CD4-positive, alpha-beta memory T cell (primary cell): ENCODE data around the gene EYS. TPM values are rescaled to one million over a fixed set of nuclear protein-coding genes. Genes with fewer than 3 reads are reported as not detected.

Experiments used
- CTCF ChIA-PET: fragments of 350-600 bp; sonication (Branson Sonifier 250); formaldehyde crosslinking; loops from one replicate; lab custom pipeline; 2021; ENCODE audit warnings: inconsistent platforms; ENCODE audit not compliant: partially characterized antibody; lab: Charles Lee
- POLR2A ChIA-PET: fragments of 350-600 bp; sonication (Branson Sonifier 250); formaldehyde crosslinking; loops from one replicate; lab custom pipeline; 2021; ENCODE audit not compliant: partially characterized antibody; lab: Charles Lee
- DNase-seq, 5 donors: peaks; one replicate each; pipeline versions ENCODE4 v3.0.0 to v3.0.0-alpha.2; 2020 to 2022; ENCODE audit warnings: mixed read lengths in 1 of 5
- H3K27ac ChIP-seq: one replicate; pipeline ENCODE4 v1.7.0; 2013; ENCODE audit warnings: low read depth, low read length
- H3K27me3 ChIP-seq: 2 replicates; pipeline ENCODE4 v1.7.0; 2013; ENCODE audit warnings: mild to moderate bottlenecking, low read length, moderate library complexity; ENCODE audit not compliant: insufficient read depth
- H3K36me3 ChIP-seq: 2 replicates; pipeline ENCODE4 v1.7.0; 2013; ENCODE audit warnings: mild to moderate bottlenecking, low read length, moderate library complexity; ENCODE audit not compliant: insufficient read depth
- H3K4me1 ChIP-seq: 2 replicates; pipeline ENCODE4 v1.7.0; 2013; ENCODE audit warnings: mild to moderate bottlenecking, low read length, moderate library complexity; ENCODE audit not compliant: insufficient read depth
- H3K4me3 ChIP-seq, 2 donors: one replicate each; pipeline ENCODE4 v1.7.0; 2013; ENCODE audit warnings: low read length in 2 of 2, mild to moderate bottlenecking in 1 of 2
- H3K9me3 ChIP-seq, 2 donors: one replicate each; pipeline ENCODE4 v1.7.0; 2013; ENCODE audit warnings: low read length in 2 of 2, control low read depth in 1 of 2; ENCODE audit not compliant: control insufficient read depth in 1 of 2
- H3K27ac Mint-ChIP-seq, 7 donors: one replicate each; pipeline ENCODE4 v1.8.0; 2020 to 2021; ENCODE audit warnings: mixed read lengths in 7 of 7, mild to moderate bottlenecking in 6 of 7, inconsistent platforms in 3 of 7, moderate library complexity in 3 of 7
- H3K27me3 Mint-ChIP-seq, 2 donors: one replicate each; pipeline ENCODE4 v1.8.0; 2020 to 2021; ENCODE audit warnings: mixed read lengths in 2 of 2
- H3K36me3 Mint-ChIP-seq, 2 donors: one replicate each; pipeline ENCODE4 v1.8.0; 2020 to 2021; ENCODE audit warnings: mixed read lengths in 2 of 2, inconsistent platforms in 1 of 2, mild to moderate bottlenecking in 1 of 2
- H3K4me1 Mint-ChIP-seq, 4 donors: one replicate each; pipeline ENCODE4 v1.8.0; 2020 to 2021; ENCODE audit warnings: mixed read lengths in 4 of 4, mild to moderate bottlenecking in 1 of 4
- H3K4me3 Mint-ChIP-seq, 8 donors: one replicate each; pipeline ENCODE4 v1.8.0; 2020 to 2021; ENCODE audit warnings: mixed read lengths in 8 of 8, mild to moderate bottlenecking in 7 of 8, moderate library complexity in 6 of 8, inconsistent platforms in 3 of 8
- H3K9me3 Mint-ChIP-seq, 8 donors: one replicate each; pipeline ENCODE4 v1.8.0; 2020 to 2021; ENCODE audit warnings: mixed read lengths in 8 of 8, mild to moderate bottlenecking in 5 of 8, inconsistent platforms in 3 of 8, moderate library complexity in 1 of 8
- intact Hi-C: fragments of 100-400 bp; cut with micrococcal nuclease; formaldehyde crosslinking; loops from one replicate; pipeline ENCODE4 v1.15.1; 2023
- polyA plus RNA-seq, 2 donors: library from polyadenylated mRNA; unstranded; fragments of 300-500 nt; fragmentation: Illumina TruSeq; gene quantifications; one replicate each; pipeline ENCODE4 v1.2.3, GENCODE V29; 2021
- total RNA-seq, 2 experiments: library from RNA; stranded (reverse); gene quantifications; one replicate each; pipeline ENCODE4 v1.2.3, GENCODE V29; 2021

The EYS gene
- total and polyA plus RNA-seq, 4 experiments from 2014 or later = 0.17 to 0.20 TPM; not detected in 2

- H3K36me3 Mint-ChIP-seq = peaks cover 0 to 7% of the 10 kb centered on the region in 2 donors
- POLR2A ChIA-PET = no interaction called here
Measured at GRCh38 chr6:63721181-63721580, 1985.8 kb downstream of the EYS start.

GRCh38 chr6:63716169-63716568 lies 1990.9 kb downstream of the EYS start:
- Mint-ChIP-seq H3K4me1 (peaks cover 0 to 4% (median 2%) of the 10 kb centered on the region in 4 donors), H3K4me3 (no peak overlapping the region), H3K36me3 (peaks cover 24 to 29% of the 10 kb centered on the region in 2 donors), H3K27ac (peak overlapping the region in 1 of 7 donors; percentile 7), H3K27me3 (no peaks in the 10 kb centered on the region), H3K9me3 (peaks cover 0 to 2% (median 0%) of the 10 kb centered on the region in 8 donors)
- peaks cover 13% of the 10 kb centered on the region for H3K36me3 ChIP-seq
- ChIA-PET CTCF (no interaction called here), POLR2A (no interaction called here)
- no peaks in the 10 kb centered on the region for H3K9me3 ChIP-seq
- DNase-seq = no peak
- no peaks in the 10 kb centered on the region for H3K27me3 ChIP-seq
- intact Hi-C loops = no loop called here
- no peak overlapping the region for H3K27ac ChIP-seq
- no peaks in the 10 kb centered on the region for H3K4me1 ChIP-seq
- H3K4me3 ChIP-seq = no peak overlapping the region

More at GRCh38 chr6:63721181-63721580, 1985.8 kb downstream of the EYS start:
- Histone ChIP-seq H3K27me3 (no peaks in the 10 kb centered on the region), H3K36me3 (no peaks in the 10 kb centered on the region), H3K4me1 (no peaks in the 10 kb centered on the region), H3K9me3 (no peaks in the 10 kb centered on the region), H3K27ac (no peak overlapping the region), H3K4me3 (no peak overlapping the region)
- H3K4me3 Mint-ChIP-seq = no peak overlapping the region
- no peak overlapping the region for H3K27ac Mint-ChIP-seq
- no peaks in the 10 kb centered on the region for H3K27me3 Mint-ChIP-seq
- intact Hi-C loops = no loop called here
- peaks cover 0 to 3% (median 0%) of the 10 kb centered on the region in 4 donors for H3K4me1 Mint-ChIP-seq
- peaks cover 0 to 4% (median 0%) of the 10 kb centered on the region in 8 donors for H3K9me3 Mint-ChIP-seq
- CTCF ChIA-PET = no interaction called here
- no peak for DNase-seq

GRCh38 chr6:63714091-63714490 lies 1992.9 kb downstream of the EYS start:
- ChIA-PET CTCF (interaction anchor here (1.4 kb wide), 1 partner anchor 116 kb away, joined by 5 read pairs; no protein-coding TSS in a partner anchor), POLR2A (no interaction called here)
- no peak overlapping the region for H3K27ac ChIP-seq
- no peak overlapping the region for H3K4me3 Mint-ChIP-seq
- no peaks in the 10 kb centered on the region for H3K4me1 ChIP-seq
- peaks cover 32% of the 10 kb centered on the region for H3K36me3 ChIP-seq
- peaks cover 0 to 2% (median 0%) of the 10 kb centered on the region in 8 donors for H3K9me3 Mint-ChIP-seq
- H3K27me3 ChIP-seq = no peaks in the 10 kb centered on the region
- peaks cover 40 to 47% of the 10 kb centered on the region in 2 donors for H3K36me3 Mint-ChIP-seq
- H3K4me3 ChIP-seq = no peak overlapping the region
- peaks cover 0 to 3% (median 2%) of the 10 kb centered on the region in 4 donors for H3K4me1 Mint-ChIP-seq
- H3K27ac Mint-ChIP-seq = no peak overlapping the region
- no peaks in the 10 kb centered on the region for H3K9me3 ChIP-seq
- no peak for DNase-seq
- intact Hi-C loops = loop anchor here (5.0 kb wide), 1 partner anchor 117 kb away; no protein-coding TSS in a partner anchor
- no peaks in the 10 kb centered on the region for H3K27me3 Mint-ChIP-seq

- Histone ChIP-seq H3K27me3 (no peaks in the 10 kb centered on the region), H3K36me3 (peaks cover 36% of the 10 kb centered on the region), H3K9me3 (no peaks in the 10 kb centered on the region), H3K4me1 (no peaks in the 10 kb centered on the region), H3K4me3 (no peak overlapping the region), H3K27ac (no peak overlapping the region)
- CTCF ChIA-PET = no interaction called here
- POLR2A ChIA-PET = no interaction called here
- DNase-seq = no peak
- Mint-ChIP-seq H3K9me3 (peaks cover 0 to 2% (median 0%) of the 10 kb centered on the region in 8 donors), H3K27me3 (no peaks in the 10 kb centered on the region), H3K36me3 (peaks cover 44 to 51% of the 10 kb centered on the region in 2 donors), H3K4me3 (peak overlapping the region in 2 of 8 donors; percentile 5 to 74), H3K27ac (peak overlapping the region in 3 of 7 donors; percentile 10 to 79 (median 60)), H3K4me1 (peaks cover 0 to 3% (median 2%) of the 10 kb centered on the region in 4 donors)
- intact Hi-C loops = loop anchor here (5.0 kb wide), 1 partner anchor 116 kb away; no protein-coding TSS in a partner anchor
Measured at GRCh38 chr6:63713332-63713731, 1993.7 kb downstream of the EYS start.

- CTCF ChIA-PET = no interaction called here
- POLR2A ChIA-PET = interaction anchor here (0.9 to 1.1 kb wide), 2 partner anchors 74 to 136 kb away, joined by 4 read pairs; partner anchors contain the start of gene PHF3
- intact Hi-C loops = no loop called here
- Histone ChIP-seq H3K4me1 (no peaks in the 10 kb centered on the region), H3K4me3 (no peak overlapping the region), H3K36me3 (peaks cover 49% of the 10 kb centered on the region), H3K27ac (no peak overlapping the region), H3K27me3 (no peaks in the 10 kb centered on the region), H3K9me3 (no peaks in the 10 kb centered on the region)
- Mint-ChIP-seq H3K4me3 (no peak overlapping the region), H3K9me3 (no peaks in the 10 kb centered on the region), H3K36me3 (peaks cover 70 to 78% of the 10 kb centered on the region in 2 donors), H3K27ac (no peak overlapping the region), H3K27me3 (no peaks in the 10 kb centered on the region), H3K4me1 (peaks cover 0 to 8% (median 5%) of the 10 kb centered on the region in 4 donors)
- DNase-seq = no peak
Measured at GRCh38 chr6:63709148-63709547, 1997.9 kb downstream of the EYS start.

- POLR2A ChIA-PET = interaction anchor here (1.1 kb wide), 1 partner anchor 73 kb away, joined by 4 read pairs; the partner anchor contains the start of gene PHF3
- no peak overlapping the region for H3K27ac Mint-ChIP-seq
- H3K4me1 Mint-ChIP-seq = peaks cover 0 to 8% (median 5%) of the 10 kb centered on the region in 4 donors
- H3K9me3 Mint-ChIP-seq = no peaks in the 10 kb centered on the region
- peaks cover 72 to 81% of the 10 kb centered on the region in 2 donors for H3K36me3 Mint-ChIP-seq
- no peak overlapping the region for H3K4me3 ChIP-seq
- CTCF ChIA-PET = no interaction called here
- no peak overlapping the region for H3K4me3 Mint-ChIP-seq
- no peaks in the 10 kb centered on the region for H3K27me3 ChIP-seq
- H3K27me3 Mint-ChIP-seq = no peaks in the 10 kb centered on the region
- peaks cover 52% of the 10 kb centered on the region for H3K36me3 ChIP-seq
- no peaks in the 10 kb centered on the region for H3K9me3 ChIP-seq
- intact Hi-C loops = no loop called here
- DNase-seq = no peak
- H3K4me1 ChIP-seq = no peaks in the 10 kb centered on the region
- H3K27ac ChIP-seq = no peak overlapping the region
Measured at GRCh38 chr6:63708631-63709030, 1998.4 kb downstream of the EYS start.

- Mint-ChIP-seq H3K36me3 (peaks cover 66 to 82% of the 10 kb centered on the region in 2 donors), H3K4me1 (peaks cover 2 to 7% (median 4%) of the 10 kb centered on the region in 4 donors), H3K27me3 (no peaks in the 10 kb centered on the region), H3K4me3 (no peak overlapping the region), H3K9me3 (no peaks in the 10 kb centered on the region), H3K27ac (no peak overlapping the region)
- CTCF ChIA-PET = no interaction called here
- intact Hi-C loops = no loop called here
- H3K4me1 ChIP-seq = no peaks in the 10 kb centered on the region
- H3K4me3 ChIP-seq = no peak overlapping the region
- POLR2A ChIA-PET = no interaction called here
- H3K36me3 ChIP-seq = peaks cover 45% of the 10 kb centered on the region
- H3K27ac ChIP-seq = no peak overlapping the region
- H3K27me3 ChIP-seq = no peaks in the 10 kb centered on the region
- H3K9me3 ChIP-seq = no peaks in the 10 kb centered on the region
- DNase-seq = no peak
Measured at GRCh38 chr6:63706630-63707029, 2000.4 kb downstream of the EYS start.
